ENCODE results near the gene GABRA5.
"Not testable (repeated sequence)": the region's sequence is repeated elsewhere in the genome, so short reads cannot be mapped to it uniquely, and the experiment has no call there.

The GABRA5 gene

DNA sequence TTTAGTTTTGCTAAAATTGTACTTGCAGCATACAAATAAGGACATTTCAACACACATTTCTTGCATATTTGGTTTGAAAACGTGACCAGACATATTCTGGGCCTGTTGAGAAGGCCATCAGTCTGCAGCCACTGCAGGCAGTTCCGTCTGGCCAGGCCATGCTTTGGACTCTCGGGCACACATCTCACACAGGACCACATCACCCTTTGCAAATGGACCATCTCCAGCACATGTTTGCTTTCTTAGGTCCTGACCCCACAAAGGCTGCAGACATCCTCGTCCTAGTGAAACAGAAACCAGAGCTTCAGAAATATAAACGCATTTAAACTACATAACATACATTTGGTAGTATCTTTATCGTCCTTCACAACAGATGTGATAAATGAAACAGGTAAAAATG, 24.1 kb downstream of the GABRA5 start:
- no peak for DNase-seq (ENCODE audit: low read depth, low spot score)
- in situ Hi-C loops (cut with HindIII; ENCODE audit: low sequenced_read_pairs): no loop called here
- TF ChIP-seq, protein P1, sequence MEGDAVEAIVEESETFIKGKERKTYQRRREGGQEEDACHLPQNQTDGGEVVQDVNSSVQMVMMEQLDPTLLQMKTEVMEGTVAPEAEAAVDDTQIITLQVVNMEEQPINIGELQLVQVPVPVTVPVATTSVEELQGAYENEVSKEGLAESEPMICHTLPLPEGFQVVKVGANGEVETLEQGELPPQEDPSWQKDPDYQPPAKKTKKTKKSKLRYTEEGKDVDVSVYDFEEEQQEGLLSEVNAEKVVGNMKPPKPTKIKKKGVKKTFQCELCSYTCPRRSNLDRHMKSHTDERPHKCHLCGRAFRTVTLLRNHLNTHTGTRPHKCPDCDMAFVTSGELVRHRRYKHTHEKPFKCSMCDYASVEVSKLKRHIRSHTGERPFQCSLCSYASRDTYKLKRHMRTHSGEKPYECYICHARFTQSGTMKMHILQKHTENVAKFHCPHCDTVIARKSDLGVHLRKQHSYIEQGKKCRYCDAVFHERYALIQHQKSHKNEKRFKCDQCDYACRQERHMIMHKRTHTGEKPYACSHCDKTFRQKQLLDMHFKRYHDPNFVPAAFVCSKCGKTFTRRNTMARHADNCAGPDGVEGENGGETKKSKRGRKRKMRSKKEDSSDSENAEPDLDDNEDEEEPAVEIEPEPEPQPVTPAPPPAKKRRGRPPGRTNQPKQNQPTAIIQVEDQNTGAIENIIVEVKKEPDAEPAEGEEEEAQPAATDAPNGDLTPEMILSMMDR (IDR thresholded peaks at IDR 0.05; ENCODE audit: low read depth, low read length): no peak
- no peak overlapping the region for H3K4me3 ChIP-seq (ENCODE audit: low read depth, low read length)

DNA sequence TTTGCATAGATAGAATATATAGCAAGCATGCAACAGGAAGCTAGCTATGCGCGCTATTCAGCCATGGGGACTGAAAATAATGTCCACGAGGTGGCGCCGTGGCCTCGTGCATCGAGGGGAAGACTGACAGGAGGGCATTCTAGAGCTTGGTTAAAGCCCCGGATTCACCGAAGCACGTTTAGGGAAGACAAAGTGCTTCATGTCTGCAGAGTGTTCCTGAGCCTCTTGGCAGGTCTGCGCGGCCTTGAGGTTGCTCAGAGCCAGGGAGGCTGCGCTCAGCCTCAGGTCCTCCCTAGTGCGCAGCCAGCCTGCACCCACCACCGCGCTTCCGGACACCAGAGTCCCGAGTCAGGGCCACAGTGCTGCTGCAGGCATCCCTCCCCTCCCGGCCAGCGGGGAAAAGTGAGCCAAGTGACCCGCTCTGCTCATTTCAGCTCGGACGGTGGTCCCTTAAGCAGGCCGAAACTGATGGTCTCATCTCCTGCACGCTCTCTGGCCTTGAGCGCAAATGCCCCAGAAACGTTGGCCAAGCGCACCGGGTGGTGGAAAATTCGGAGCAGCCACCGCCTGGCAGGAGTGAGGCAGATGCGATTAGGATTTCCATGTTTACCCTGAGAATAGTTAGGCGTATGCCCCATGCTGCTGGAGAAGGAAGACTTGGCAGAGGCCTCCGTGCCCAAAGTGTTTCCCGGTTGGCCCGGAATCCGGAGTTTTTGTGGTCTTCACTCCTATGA, 24.8 kb downstream of the GABRA5 start:
- TF ChIP-seq, protein P1 (IDR thresholded peaks at IDR 0.05; ENCODE audit: low read depth, low read length): peak; percentile 82
- DNase-seq (ENCODE audit: low read depth, low spot score): peak; percentile 83
- in situ Hi-C loops (cut with HindIII; ENCODE audit: low sequenced_read_pairs): no loop called here
- peak overlapping the region; percentile 39 for H3K4me3 ChIP-seq (ENCODE audit: low read depth, low read length)

DNA sequence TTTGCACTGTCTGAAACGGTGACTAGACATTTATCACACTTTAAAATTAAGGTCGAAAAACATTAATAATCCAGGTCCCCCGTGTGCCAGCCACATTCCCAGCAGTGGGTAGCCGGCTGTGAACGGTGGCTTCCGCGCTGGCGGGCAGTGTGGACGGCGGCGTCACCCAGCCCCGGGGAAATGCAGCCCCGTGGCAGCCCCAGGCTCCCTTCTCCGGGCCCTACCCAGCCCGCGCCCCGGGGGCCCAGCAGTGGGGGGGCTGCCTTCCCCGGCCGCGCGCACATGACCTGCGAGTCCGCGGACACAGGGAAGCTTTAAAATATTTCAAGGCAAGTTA, 25.3 kb downstream of the GABRA5 start:
- H3K4me3 ChIP-seq (ENCODE audit: low read depth, low read length): peak overlapping the region; percentile 39
- TF ChIP-seq, protein P1 (IDR thresholded peaks at IDR 0.05; ENCODE audit: low read depth, low read length): no peak
- in situ Hi-C loops (cut with HindIII; ENCODE audit: low sequenced_read_pairs): no loop called here
- DNase-seq (ENCODE audit: low read depth, low spot score): no peak

DNA sequence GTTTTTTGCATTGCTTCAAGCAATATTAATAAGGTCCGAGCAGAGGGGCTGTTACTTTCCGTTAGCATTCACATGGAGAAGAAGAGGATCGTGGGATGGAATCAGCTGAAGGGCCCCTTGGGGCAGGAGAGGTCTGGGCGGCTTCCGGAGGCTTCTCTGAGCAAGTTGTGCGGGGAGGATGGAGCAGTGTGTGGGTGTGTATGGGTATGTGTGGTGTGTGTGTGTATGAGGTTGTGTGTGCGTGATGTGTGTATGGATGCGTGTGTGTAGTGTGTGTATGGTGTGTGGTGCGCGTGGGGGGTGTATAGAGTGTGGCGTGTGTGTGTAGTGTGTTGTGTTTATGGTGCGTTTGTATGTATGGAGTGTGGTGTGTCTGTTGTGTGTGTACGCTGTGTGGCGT, 25.8 kb downstream of the GABRA5 start:
- no peak overlapping the region for H3K4me3 ChIP-seq (ENCODE audit: low read depth, low read length)
- TF ChIP-seq, protein P1 (IDR thresholded peaks at IDR 0.05; ENCODE audit: low read depth, low read length): no peak
- in situ Hi-C loops (cut with HindIII; ENCODE audit: low sequenced_read_pairs): no loop called here
- no peak for DNase-seq (ENCODE audit: low read depth, low spot score)

DNA sequence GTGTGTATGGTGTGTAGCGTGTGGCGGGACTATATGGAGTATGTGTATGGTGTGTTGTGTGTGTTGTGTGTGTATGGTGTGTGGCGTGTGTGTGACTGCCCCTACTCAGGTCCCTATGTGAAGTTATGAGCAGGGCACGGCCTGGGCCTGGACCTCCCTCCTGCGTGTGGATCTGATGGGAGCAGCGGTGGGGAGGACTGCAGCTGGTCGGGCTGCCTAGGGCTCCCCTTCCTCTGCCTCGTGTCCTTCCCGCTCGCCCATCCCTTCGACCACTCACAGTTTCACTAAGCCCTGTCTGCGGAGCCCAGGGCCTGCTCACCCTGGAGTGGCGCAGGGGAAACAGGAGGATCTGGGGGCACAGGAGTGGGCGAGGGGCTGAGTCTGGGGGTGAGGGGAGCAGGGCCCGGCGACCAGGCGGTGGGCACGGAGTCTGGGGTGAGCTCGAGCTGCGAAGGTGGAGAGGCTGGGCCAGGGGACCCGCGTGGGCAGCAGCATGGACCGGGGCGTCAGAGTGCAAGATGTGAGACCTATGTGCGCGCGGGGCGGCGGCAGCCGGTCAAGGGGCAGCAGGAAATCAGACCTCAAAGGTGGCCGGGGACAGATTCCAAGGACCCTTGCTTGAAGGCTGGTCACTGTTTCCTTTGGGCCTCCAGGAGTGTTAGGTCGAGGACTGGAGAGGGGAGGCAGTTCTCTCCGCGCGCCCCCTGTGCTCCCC, 26.6 kb downstream of the GABRA5 start:
- in situ Hi-C loops (cut with HindIII; ENCODE audit: low sequenced_read_pairs): no loop called here
- no peak overlapping the region for H3K4me3 ChIP-seq (ENCODE audit: low read depth, low read length)
- DNase-seq (ENCODE audit: low read depth, low spot score): no peak
- TF ChIP-seq, protein P1 (IDR thresholded peaks at IDR 0.05; ENCODE audit: low read depth, low read length): no peak

DNA sequence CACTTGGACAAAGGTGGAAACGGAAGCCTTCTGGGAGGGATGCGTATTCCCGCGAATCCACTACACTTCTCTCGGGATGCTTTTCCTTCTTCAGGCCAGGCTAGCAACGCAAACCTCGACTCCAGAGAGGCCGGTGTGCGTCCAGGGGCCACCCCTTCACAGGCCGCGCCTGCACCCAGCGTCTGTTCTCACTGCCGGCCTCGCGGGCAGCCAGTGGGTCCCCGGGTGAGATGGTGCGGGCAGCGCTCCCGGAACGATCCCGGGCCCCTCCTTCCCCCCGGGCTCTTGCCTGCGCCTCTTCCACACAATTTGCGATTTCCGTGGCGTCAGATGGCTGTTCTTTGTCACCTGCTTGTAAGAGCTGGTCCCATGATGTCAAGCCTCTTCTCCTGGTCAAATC, 27.3 kb downstream of the GABRA5 start:
- no peak overlapping the region for H3K4me3 ChIP-seq (ENCODE audit: low read depth, low read length)
- TF ChIP-seq, protein P1 (IDR thresholded peaks at IDR 0.05; ENCODE audit: low read depth, low read length): no peak
- in situ Hi-C loops (cut with HindIII; ENCODE audit: low sequenced_read_pairs): no loop called here
- no peak for DNase-seq (ENCODE audit: low read depth, low spot score)

DNA sequence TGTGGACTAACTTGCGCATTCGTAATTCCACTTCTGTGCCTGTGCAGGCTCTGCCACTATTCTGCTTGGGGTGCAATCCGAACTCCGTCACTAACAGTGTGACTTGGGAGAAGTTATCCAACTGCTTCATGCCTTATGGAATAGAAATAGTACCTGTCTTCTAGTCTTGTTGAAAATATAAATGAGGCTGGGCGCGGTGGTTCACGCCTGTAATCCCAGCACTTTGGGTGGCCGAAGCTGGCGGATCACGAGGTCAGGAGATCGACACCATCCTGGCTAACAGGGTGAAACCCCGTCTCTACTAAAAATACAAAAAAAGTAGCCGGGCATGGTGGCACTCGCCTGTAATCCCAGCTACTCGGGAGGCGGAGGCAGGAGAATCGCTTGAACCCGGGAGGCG, 28.5 kb downstream of the GABRA5 start:
- in situ Hi-C loops (cut with HindIII; ENCODE audit: low sequenced_read_pairs); H3K4me3 ChIP-seq (ENCODE audit: low read depth, low read length): not testable (repeated sequence)

More for the DNA sequence above, 28.5 kb downstream of the GABRA5 start:
- not testable (repeated sequence) for DNase-seq (ENCODE audit: low read depth, low spot score)
